Mucosa of rectum (tissue), 2 donors: ENCODE data around the gene MBOAT7.
"Not testable (repeated sequence)": the region's sequence is repeated elsewhere in the genome, so short reads cannot be mapped to it uniquely, and the experiment has no call there.

ENCODE experiments used
- H3K27ac ChIP-seq, 2 donors: one replicate each; pipeline ENCODE4 v1.7.0; 2013; ENCODE audit warnings: inconsistent platforms in 2 of 2, low read depth in 2 of 2, low read length in 2 of 2
- H3K27me3 ChIP-seq, 2 donors: one replicate each; pipeline ENCODE4 v1.7.0; 2013; ENCODE audit warnings: low read length in 2 of 2; ENCODE audit not compliant: control insufficient read depth in 2 of 2, insufficient read depth in 2 of 2
- H3K36me3 ChIP-seq, 2 donors: one replicate each; pipeline ENCODE4 v1.7.0; 2013; ENCODE audit warnings: low read length in 2 of 2; ENCODE audit not compliant: control insufficient read depth in 2 of 2, insufficient read depth in 2 of 2
- H3K4me1 ChIP-seq, 2 donors: one replicate each; pipeline ENCODE4 v1.7.0; 2013; ENCODE audit warnings: low read length in 2 of 2, mild to moderate bottlenecking in 1 of 2; ENCODE audit not compliant: control insufficient read depth in 2 of 2, insufficient read depth in 2 of 2
- H3K4me3 ChIP-seq, 2 donors: one replicate each; pipeline ENCODE4 v1.7.0; 2013; ENCODE audit warnings: low read length in 2 of 2
- H3K9ac ChIP-seq, 2 donors: one replicate each; pipeline ENCODE4 v1.7.0; 2013; ENCODE audit warnings: low read length in 2 of 2, low read depth in 1 of 2, mild to moderate bottlenecking in 1 of 2
- H3K9me3 ChIP-seq, 2 donors: one replicate each; pipeline ENCODE4 v1.7.0; 2013; ENCODE audit warnings: low read length in 2 of 2; ENCODE audit not compliant: control insufficient read depth in 2 of 2
- donor health status: healthy.
- donor health status: Normal muscosa, but diverticular disease.

The MBOAT7 gene

GRCh38 chr19:54221947-54222346, 32.6 kb upstream of the MBOAT7 start:
- not testable (repeated sequence) for H3K27me3 ChIP-seq, H3K4me3 ChIP-seq, H3K9me3 ChIP-seq, H3K4me1 ChIP-seq, H3K36me3 ChIP-seq, H3K27ac ChIP-seq, H3K9ac ChIP-seq

GRCh38 chr19:54219702-54220101, 30.3 kb upstream of the MBOAT7 start:
- not testable (repeated sequence) for H3K27ac ChIP-seq, H3K36me3 ChIP-seq, H3K27me3 ChIP-seq, H3K9me3 ChIP-seq, H3K4me3 ChIP-seq, H3K9ac ChIP-seq, H3K4me1 ChIP-seq

GRCh38 chr19:54218960-54219661, 29.7 kb upstream of the MBOAT7 start:
- no peaks in the 10 kb centered on the region for H3K9me3 ChIP-seq
- H3K4me1 ChIP-seq = no peaks in the 10 kb centered on the region
- H3K4me3 ChIP-seq = no peak overlapping the region
- H3K27me3 ChIP-seq = no peaks in the 10 kb centered on the region
- H3K27ac ChIP-seq = no peak overlapping the region
- H3K9ac ChIP-seq = no peak overlapping the region
- no peaks in the 10 kb centered on the region for H3K36me3 ChIP-seq

- Histone ChIP-seq H3K36me3 (no peaks in the 10 kb centered on the region), H3K27ac (no peak overlapping the region), H3K9ac (no peak overlapping the region), H3K4me1 (no peaks in the 10 kb centered on the region), H3K4me3 (no peak overlapping the region), H3K27me3 (no peaks in the 10 kb centered on the region), H3K9me3 (no peaks in the 10 kb centered on the region)
These were observed 28.9 kb upstream of the MBOAT7 start for GRCh38 chr19:54218259-54218658.

GRCh38 chr19:54217517-54218247, 28.3 kb upstream of the MBOAT7 start:
- H3K36me3 ChIP-seq, H3K9me3 ChIP-seq, H3K4me3 ChIP-seq, H3K27me3 ChIP-seq, H3K9ac ChIP-seq, H3K4me1 ChIP-seq, H3K27ac ChIP-seq: not testable (repeated sequence)

GRCh38 chr19:54216869-54217268, 27.5 kb upstream of the MBOAT7 start:
- Histone ChIP-seq H3K9ac (no peak overlapping the region), H3K4me1 (no peaks in the 10 kb centered on the region), H3K27ac (no peak overlapping the region), H3K4me3 (no peak overlapping the region), H3K27me3 (no peaks in the 10 kb centered on the region), H3K36me3 (no peaks in the 10 kb centered on the region), H3K9me3 (no peaks in the 10 kb centered on the region)

GRCh38 chr19:54214734-54215133, 25.4 kb upstream of the MBOAT7 start:
- H3K4me3 ChIP-seq, H3K27me3 ChIP-seq, H3K9ac ChIP-seq, H3K36me3 ChIP-seq, H3K27ac ChIP-seq, H3K9me3 ChIP-seq: not testable (repeated sequence)
- peaks cover 15 to 17% of the 10 kb centered on the region in 2 donors for H3K4me1 ChIP-seq

- not testable (repeated sequence) for H3K4me3 ChIP-seq, H3K36me3 ChIP-seq, H3K9me3 ChIP-seq, H3K9ac ChIP-seq, H3K27ac ChIP-seq, H3K27me3 ChIP-seq
- peaks cover 20 to 22% of the 10 kb centered on the region in 2 donors for H3K4me1 ChIP-seq
These were observed 24.8 kb upstream of the MBOAT7 start for GRCh38 chr19:54214217-54214616.

- H3K4me3 ChIP-seq = peak overlapping the region in 1 of 2 donors; percentile 53
- peaks cover 33 to 50% of the 10 kb centered on the region in 2 donors for H3K4me1 ChIP-seq
- peak overlapping the region; percentile 44 to 47 for H3K9ac ChIP-seq
- H3K36me3 ChIP-seq = peaks cover 15 to 21% of the 10 kb centered on the region in 2 donors
- H3K27ac ChIP-seq = peak overlapping the region; percentile 82 to 87
- no peaks in the 10 kb centered on the region for H3K9me3 ChIP-seq
- H3K27me3 ChIP-seq = no peaks in the 10 kb centered on the region
These were observed 21.9 kb upstream of the MBOAT7 start for GRCh38 chr19:54211235-54211634.

- peaks cover 36 to 59% of the 10 kb centered on the region in 2 donors for H3K4me1 ChIP-seq
- H3K36me3 ChIP-seq = peaks cover 24 to 34% of the 10 kb centered on the region in 2 donors
- peak overlapping the region; percentile 82 to 87 for H3K27ac ChIP-seq
- H3K9me3 ChIP-seq = no peaks in the 10 kb centered on the region
- H3K9ac ChIP-seq = peak overlapping the region; percentile 58 to 69
- no peaks in the 10 kb centered on the region for H3K27me3 ChIP-seq
- peak overlapping the region in 1 of 2 donors; percentile 53 for H3K4me3 ChIP-seq
These were observed 20.6 kb upstream of the MBOAT7 start for GRCh38 chr19:54209811-54210494.
